ENCODE measurements around the gene RAB12. TPM values are rescaled to one million over a fixed set of nuclear protein-coding genes. Genes with fewer than 3 reads are reported as not detected.
"Not testable (repeated sequence)": the region's sequence is repeated elsewhere in the genome, so short reads cannot be mapped to it uniquely, and the experiment has no call there.

RAB12 gene
- total and polyA plus RNA-seq, 2 of the 8 experiments (the other 6 are each of a cell fraction or from before 2014, with no cell fraction given) = 19.7 to 45.9 TPM

DNA sequence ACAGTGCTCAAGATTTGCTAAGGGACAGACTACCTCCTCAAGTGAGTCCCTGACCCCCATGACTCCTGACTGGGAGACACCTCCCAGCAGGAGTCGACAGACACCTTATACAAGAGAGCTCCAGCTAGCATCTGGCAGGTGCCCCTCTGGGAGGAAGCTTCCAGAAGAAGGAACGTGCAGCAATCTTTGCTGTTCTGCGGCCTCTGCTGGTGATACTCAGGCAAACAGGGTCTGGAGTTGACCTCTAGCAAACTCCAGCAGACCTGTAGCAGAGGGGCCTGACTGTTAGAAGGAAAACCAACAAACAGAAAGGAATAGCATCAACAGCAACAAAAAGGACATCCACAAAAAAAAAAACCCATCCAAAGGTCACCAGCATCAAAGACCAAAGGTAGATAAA lies 38.1 kb downstream of the RAB12 start:
- H2BK15ac ChIP-seq (ENCODE audit: low read length); H3K4ac ChIP-seq (replicated peaks; ENCODE audit: insufficient read length, low read depth, low read length); H3K23ac ChIP-seq (ENCODE audit: insufficient read length); H4K8ac ChIP-seq (ENCODE audit: extremely low read depth, insufficient read depth, low read length); POLR2A ChIA-PET (ENCODE audit: partially characterized antibody); H3K18ac ChIP-seq (ENCODE audit: extremely low read depth, low read length); H2BK20ac ChIP-seq (ENCODE audit: low read length); H3K79me1 ChIP-seq (ENCODE audit: low read depth, low read length); H3K4me3 ChIP-seq (ENCODE audit: extremely low read depth in 1 of 4, insufficient read depth in 2 of 4, low read depth in 3 of 4, low read length in 4 of 4); H2AK5ac ChIP-seq (ENCODE audit: low read depth, low read length); H2BK12ac ChIP-seq (ENCODE audit: low read depth, low read length); H3K56ac ChIP-seq (replicated peaks; ENCODE audit: insufficient read length, low read depth, low read length); H3K4me2 ChIP-seq (ENCODE audit: insufficient read depth in 1 of 2, low read depth in 2 of 2, low read length in 2 of 2); FAIRE-seq; H3K9ac ChIP-seq (replicated peaks in 1 of 4; ENCODE audit: extremely low read depth in 1 of 4, low read depth in 3 of 4, low read length in 3 of 4); H3K9me3 ChIP-seq (ENCODE audit: insufficient read depth in 2 of 2, low read depth in 1 of 2, low read length in 1 of 2); H2AFZ ChIP-seq (ENCODE audit: low read length); H3K14ac ChIP-seq (ENCODE audit: insufficient read length); H3K36me3 ChIP-seq (ENCODE audit: control insufficient read depth in 2 of 4, insufficient read depth in 4 of 4, low read length in 3 of 4); H4K20me1 ChIP-seq (replicated peaks in 1 of 2; ENCODE audit: control insufficient read depth in 1 of 2, insufficient read depth in 2 of 2, low read length in 2 of 2); H3K4me1 ChIP-seq (replicated peaks in 1 of 4; ENCODE audit: control insufficient read depth in 3 of 4, insufficient read depth in 4 of 4, low read length in 3 of 4); H3K79me2 ChIP-seq (ENCODE audit: control insufficient read depth in 1 of 2, insufficient read depth in 2 of 2, low read length in 2 of 2); H2BK120ac ChIP-seq (replicated peaks; ENCODE audit: low read depth, low read length); H2BK5ac ChIP-seq (ENCODE audit: low read depth, low read length); H4K91ac ChIP-seq (replicated peaks; ENCODE audit: insufficient read length, low read length); DNase-seq (ENCODE audit: low read depth in 1 of 2, low spot score in 2 of 2); H3K27ac ChIP-seq (ENCODE audit: low read depth, low read length); H3K27me3 ChIP-seq (replicated peaks in 1 of 4; ENCODE audit: control insufficient read depth in 3 of 4, extremely low read depth in 1 of 4, insufficient read depth in 3 of 4, low read length in 3 of 4); H3K23me2 ChIP-seq (ENCODE audit: low read depth, low read length); H4K5ac ChIP-seq (ENCODE audit: insufficient read length, low read depth, low read length): not testable (repeated sequence)
- WGBS, 2 experiments (ENCODE audit: extremely low coverage in 1 of 2, insufficient coverage in 1 of 2, insufficient read length in 1 of 2, insufficient replicate concordance in 2 of 2, low coverage in 1 of 2, low lambda C conversion rate in 2 of 2, missing lambda C conversion rate in 1 of 2) = 93% methylated on average over 3 of the region's 3 CpGs; no CpG with 5 or more reads in 1 of the 2 experiments
- TF ChIP-seq RAD21 (IDR thresholded peaks at IDR 0.05 in 1 of 2, conservative IDR thresholded peaks at IDR 0.05 in 1 of 2; ENCODE audit: low read depth in 2 of 2, low read length in 2 of 2) = peak; percentile 3 to 25; a peak in 2 of 4 replicates
- CTCF ChIA-PET (ENCODE audit: partially characterized antibody) = interaction anchor here (1.1 kb wide), 2 partner anchors 129 to 169 kb away, joined by 3 read pairs; no protein-coding TSS in a partner anchor
